Ishikawa (cell line): ENCODE results near the gene CDHR3.

ENCODE experiments used
- CEBPB ChIP-seq: IDR thresholded peaks from 2 replicates; pipeline ENCODE4 v1.6.1; 2012
- CREB1 ChIP-seq: IDR thresholded peaks from 2 replicates; pipeline ENCODE4 v1.6.1; 2012; ENCODE audit warnings: low read depth
- EGR1 ChIP-seq: IDR thresholded peaks from 2 replicates; pipeline ENCODE4 v1.6.1; 2012
- EP300 ChIP-seq: IDR thresholded peaks from 2 replicates; pipeline ENCODE4 v1.6.1; 2012; ENCODE audit warnings: borderline replicate concordance
- FOXM1 ChIP-seq: IDR thresholded peaks from 2 replicates; pipeline ENCODE4 v1.6.1; 2012; ENCODE audit warnings: low read depth, borderline replicate concordance
- NFIC ChIP-seq: IDR thresholded peaks from 2 replicates; pipeline ENCODE4 v1.6.1; 2012
- RAD21 ChIP-seq: IDR thresholded peaks from 2 replicates; pipeline ENCODE4 v1.6.1; 2012; ENCODE audit warnings: low read depth
- TAF1 ChIP-seq: IDR thresholded peaks from 2 replicates; pipeline ENCODE4 v1.6.1; 2012; ENCODE audit warnings: low read depth, mild to moderate bottlenecking
- TCF12 ChIP-seq: IDR thresholded peaks from 2 replicates; pipeline ENCODE4 v1.6.1; 2012; ENCODE audit warnings: low read depth
- TEAD4 ChIP-seq: IDR thresholded peaks from 2 replicates; pipeline ENCODE4 v1.6.1; 2012
- YY1 ChIP-seq: IDR thresholded peaks from 2 replicates; pipeline ENCODE4 v1.6.1; 2012; ENCODE audit warnings: low read depth
- ZBTB7A ChIP-seq: IDR thresholded peaks from 2 replicates; pipeline ENCODE4 v1.6.1; 2012; ENCODE audit warnings: low read depth
- TF ChIP-seq, protein P1 (sequence below): IDR thresholded peaks from 2 replicates; pipeline ENCODE4 v1.6.1; 2012
- TF ChIP-seq, protein P2 (sequence below): IDR thresholded peaks from 2 replicates; pipeline ENCODE4 v1.6.1; 2012
- TF ChIP-seq, protein P3 (sequence below): IDR thresholded peaks from 2 replicates; pipeline ENCODE4 v1.6.1; 2012; ENCODE audit warnings: low read depth, mild to moderate bottlenecking

Gene CDHR3

DNA sequence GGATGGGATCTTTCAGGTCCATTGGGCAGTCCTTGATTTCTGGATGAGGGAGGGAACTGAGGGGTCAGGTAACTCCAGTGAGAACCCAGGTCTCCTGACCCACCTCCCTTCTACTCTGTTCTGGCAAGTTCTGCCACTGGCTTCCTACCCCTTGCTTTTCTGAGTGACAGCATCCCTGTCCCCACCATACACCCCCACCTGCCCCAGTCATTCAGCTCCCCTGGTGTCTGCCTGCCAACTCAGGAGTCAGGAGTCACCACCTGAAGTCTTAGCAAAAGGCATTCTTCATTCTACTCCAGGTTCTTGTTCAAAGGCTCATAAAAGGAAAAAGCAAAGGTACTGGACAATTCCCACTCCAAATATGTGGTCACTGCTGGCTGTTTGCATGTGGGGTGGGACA lies 26.6 kb downstream of the CDHR3 start:
- TF ChIP-seq, protein P1, sequence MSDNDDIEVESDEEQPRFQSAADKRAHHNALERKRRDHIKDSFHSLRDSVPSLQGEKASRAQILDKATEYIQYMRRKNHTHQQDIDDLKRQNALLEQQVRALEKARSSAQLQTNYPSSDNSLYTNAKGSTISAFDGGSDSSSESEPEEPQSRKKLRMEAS: no peak
- TF ChIP-seq TAF1 (no peak), EP300 (no peak), NFIC (no peak), CEBPB (no peak), TEAD4 (no peak), FOXM1 (no peak), EGR1 (no peak), RAD21 (no peak), TCF12 (no peak), CREB1 (no peak), ZBTB7A (no peak), YY1 (no peak)
- TF ChIP-seq, protein P2, sequence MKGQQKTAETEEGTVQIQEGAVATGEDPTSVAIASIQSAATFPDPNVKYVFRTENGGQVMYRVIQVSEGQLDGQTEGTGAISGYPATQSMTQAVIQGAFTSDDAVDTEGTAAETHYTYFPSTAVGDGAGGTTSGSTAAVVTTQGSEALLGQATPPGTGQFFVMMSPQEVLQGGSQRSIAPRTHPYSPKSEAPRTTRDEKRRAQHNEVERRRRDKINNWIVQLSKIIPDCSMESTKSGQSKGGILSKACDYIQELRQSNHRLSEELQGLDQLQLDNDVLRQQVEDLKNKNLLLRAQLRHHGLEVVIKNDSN: no peak
- TF ChIP-seq, protein P3, sequence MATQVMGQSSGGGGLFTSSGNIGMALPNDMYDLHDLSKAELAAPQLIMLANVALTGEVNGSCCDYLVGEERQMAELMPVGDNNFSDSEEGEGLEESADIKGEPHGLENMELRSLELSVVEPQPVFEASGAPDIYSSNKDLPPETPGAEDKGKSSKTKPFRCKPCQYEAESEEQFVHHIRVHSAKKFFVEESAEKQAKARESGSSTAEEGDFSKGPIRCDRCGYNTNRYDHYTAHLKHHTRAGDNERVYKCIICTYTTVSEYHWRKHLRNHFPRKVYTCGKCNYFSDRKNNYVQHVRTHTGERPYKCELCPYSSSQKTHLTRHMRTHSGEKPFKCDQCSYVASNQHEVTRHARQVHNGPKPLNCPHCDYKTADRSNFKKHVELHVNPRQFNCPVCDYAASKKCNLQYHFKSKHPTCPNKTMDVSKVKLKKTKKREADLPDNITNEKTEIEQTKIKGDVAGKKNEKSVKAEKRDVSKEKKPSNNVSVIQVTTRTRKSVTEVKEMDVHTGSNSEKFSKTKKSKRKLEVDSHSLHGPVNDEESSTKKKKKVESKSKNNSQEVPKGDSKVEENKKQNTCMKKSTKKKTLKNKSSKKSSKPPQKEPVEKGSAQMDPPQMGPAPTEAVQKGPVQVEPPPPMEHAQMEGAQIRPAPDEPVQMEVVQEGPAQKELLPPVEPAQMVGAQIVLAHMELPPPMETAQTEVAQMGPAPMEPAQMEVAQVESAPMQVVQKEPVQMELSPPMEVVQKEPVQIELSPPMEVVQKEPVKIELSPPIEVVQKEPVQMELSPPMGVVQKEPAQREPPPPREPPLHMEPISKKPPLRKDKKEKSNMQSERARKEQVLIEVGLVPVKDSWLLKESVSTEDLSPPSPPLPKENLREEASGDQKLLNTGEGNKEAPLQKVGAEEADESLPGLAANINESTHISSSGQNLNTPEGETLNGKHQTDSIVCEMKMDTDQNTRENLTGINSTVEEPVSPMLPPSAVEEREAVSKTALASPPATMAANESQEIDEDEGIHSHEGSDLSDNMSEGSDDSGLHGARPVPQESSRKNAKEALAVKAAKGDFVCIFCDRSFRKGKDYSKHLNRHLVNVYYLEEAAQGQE: no peak

DNA sequence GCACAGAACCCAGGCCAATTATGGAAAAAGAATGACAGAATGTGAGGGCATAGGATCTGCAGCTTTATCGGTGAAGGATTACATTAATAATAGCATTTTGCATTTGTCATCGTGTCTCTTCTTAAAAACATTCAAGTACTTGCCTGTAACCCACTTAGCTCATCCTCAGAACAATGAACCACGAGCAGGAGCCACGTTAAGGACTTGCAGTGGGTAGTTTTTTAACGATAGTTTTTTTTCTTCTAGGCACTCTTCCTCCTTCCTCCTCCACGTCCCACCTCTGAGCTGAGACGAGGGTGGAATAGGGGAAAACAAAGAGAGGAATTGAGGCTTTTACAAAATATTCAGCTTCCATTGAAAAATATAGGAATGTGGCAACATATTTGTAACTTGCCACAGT lies 27.1 kb downstream of the CDHR3 start:
- TF ChIP-seq FOXM1 (no peak), RAD21 (no peak), EGR1 (no peak), YY1 (no peak)
- TF ChIP-seq, protein P2: no peak
- TF ChIP-seq, protein P1: no peak

DNA sequence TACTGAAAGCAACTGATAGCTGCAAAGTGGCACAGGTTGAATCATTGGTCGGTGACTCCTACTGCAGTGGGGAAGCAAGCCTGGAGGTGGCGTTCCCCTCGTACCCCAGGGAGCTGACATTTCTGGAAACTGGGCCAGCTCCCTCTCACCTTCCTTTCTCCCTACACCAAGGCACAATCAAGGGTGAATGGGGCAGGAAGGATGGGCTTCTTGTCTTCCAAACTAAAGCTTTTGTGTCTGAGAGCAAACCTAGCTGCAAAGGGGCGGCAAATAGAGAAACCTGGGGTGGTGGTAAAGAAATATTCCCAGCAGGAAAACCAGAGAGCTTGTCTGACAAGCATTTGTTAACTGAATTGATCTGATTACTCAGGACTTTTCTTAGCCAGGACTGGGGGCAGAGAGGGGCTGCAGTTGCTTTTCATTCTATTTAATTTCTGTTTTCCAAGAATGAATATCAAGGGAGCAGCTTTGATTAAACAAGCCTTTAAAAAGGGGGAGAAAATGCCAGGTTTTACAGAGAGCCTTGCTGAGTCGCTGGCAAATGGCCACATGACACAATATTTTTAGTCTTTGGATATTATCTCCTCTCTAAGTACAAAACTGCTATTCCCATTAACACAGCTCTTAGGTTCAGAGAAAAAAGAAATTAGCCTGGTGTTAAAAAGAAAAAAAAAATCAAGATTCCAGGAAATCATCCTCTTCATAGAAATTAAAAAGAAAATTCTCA lies 27.8 kb downstream of the CDHR3 start:
- TF ChIP-seq EP300 (no peak), ZBTB7A (no peak), CEBPB (no peak), NFIC (no peak), FOXM1 (no peak)
- TF ChIP-seq, protein P3: no peak

DNA sequence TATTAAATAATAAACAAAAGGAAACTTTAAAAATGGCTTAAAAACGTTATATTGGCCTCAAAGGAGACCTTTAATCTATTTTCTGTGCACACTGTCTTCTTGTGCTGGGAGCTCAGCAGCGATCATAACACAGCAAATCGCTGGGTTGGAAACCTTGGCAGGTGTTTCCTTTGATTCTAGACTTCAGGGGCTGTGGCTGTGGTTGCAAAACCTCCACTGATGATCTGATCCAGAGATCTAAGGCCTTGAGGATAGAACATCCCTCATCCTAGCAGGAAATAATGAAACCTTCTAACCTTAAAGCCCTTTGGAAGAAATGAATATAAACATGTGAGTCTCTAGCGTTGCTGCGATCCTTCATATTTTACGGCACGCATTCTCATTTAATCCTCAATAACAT lies 29.8 kb downstream of the CDHR3 start:
- TF ChIP-seq NFIC: no peak
- TF ChIP-seq ZBTB7A: no peak

DNA sequence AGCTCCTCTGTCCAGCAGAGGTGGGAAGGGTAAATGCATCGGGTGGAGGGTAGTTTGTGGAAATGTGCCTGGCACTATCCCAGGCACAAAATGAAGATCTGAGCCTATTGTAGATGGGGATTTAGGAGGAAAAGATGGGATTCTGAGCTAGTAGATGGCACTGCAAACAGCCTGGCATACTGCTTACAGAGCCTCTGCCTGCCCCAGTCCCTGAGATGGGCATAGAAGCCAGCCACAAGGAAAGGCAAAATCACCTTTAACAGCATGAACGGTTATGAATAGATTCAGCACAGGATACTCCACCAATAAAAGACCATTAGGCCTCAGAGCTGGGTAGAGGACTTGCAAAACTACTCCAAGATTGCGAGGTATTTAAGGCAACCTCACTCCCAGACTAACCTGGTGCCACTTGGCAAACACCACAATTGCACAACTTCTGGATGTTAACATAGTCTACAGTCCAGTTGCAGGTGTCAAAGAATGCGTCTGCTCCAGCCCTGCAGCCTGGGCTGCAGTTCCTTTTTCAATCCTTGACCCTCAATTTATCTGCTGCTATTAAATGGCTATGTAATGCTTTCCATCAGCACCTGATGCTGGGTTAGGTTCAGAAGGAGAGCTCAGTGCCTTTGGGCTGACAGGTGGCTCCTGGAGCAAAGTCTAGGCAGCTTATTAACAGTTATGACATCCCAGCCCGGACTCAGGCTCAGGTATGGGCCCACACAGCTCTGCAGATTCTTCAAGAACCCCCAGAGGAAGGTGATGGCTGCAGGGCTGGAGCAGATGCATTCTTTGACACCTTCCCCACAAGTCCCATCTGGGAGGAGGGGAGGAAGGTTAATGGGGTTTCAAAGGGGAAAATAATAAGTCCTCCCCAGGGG lies 34.0 kb downstream of the CDHR3 start:
- TF ChIP-seq, protein P3: no peak
- TF ChIP-seq YY1 (no peak), ZBTB7A (no peak), EGR1 (no peak), TCF12 (no peak), FOXM1 (no peak), TAF1 (no peak), NFIC (no peak), CREB1 (no peak), EP300 (no peak), TEAD4 (no peak), CEBPB (no peak), RAD21 (no peak)
- TF ChIP-seq, protein P1: no peak
- TF ChIP-seq, protein P2: no peak
